SK-N-SH (cell line): ENCODE measurements around the gene OSBPL2. TPM values are rescaled to one million over a fixed set of nuclear protein-coding genes. Genes with fewer than 3 reads are reported as not detected.

ENCODE experiments used
- CTCF ChIA-PET: fragments of 300-600, 350-600 bp; formaldehyde crosslinking; extraction: SDS; loops from one replicate; lab custom pipeline; 2021; lab: Yijun Ruan, JAX
- POLR2A ChIA-PET: fragments of 350-600 bp; sonication (Branson Sonifier 250); formaldehyde crosslinking; extraction: SDS; loops from one replicate; lab custom pipeline; 2020; ENCODE audit warnings: antibody characterized with exemption, inconsistent platforms; lab: Yijun Ruan, JAX
- DNase-seq: peaks from one replicate; pipeline ENCODE4 v3.0.0; 2012
- H2AFZ ChIP-seq: fragments of 200-600 bp; sonication (generic); 2 replicates; pipeline ENCODE4 v1.8.1; 2016; ENCODE audit warnings: antibody characterized with exemption, mild to moderate bottlenecking, low read depth
- H3F3A ChIP-seq: fragments of 200-600 bp; sonication (generic); replicated peaks from 2 replicates; pipeline ENCODE3; 2016; ENCODE audit warnings: antibody characterized with exemption, mild to moderate bottlenecking; ENCODE audit not compliant: insufficient read depth
- H3K27ac ChIP-seq, 2 experiments: fragments of 200-500 bp in 1 of 2; fragments of 200-600 bp in 1 of 2; sonication (Bioruptor generic) in 1 of 2; sonication (generic), shearing (Covaris generic) in 1 of 2; 2 replicates each; pipeline versions ENCODE4 v1.5.1 to v1.6.1; 2014 to 2016; ENCODE audit warnings: low read depth in 2 of 2, inconsistent platforms in 1 of 2, low read length in 1 of 2, mild to moderate bottlenecking in 1 of 2, mixed read lengths in 1 of 2
- H3K27me3 ChIP-seq: fragments of 200-600 bp; sonication (generic), shearing (Covaris generic); 2 replicates; pipeline ENCODE4 v1.6.1; 2016; ENCODE audit warnings: mixed run types; ENCODE audit not compliant: insufficient read depth
- H3K36me3 ChIP-seq, 2 experiments: fragments of 200-500 bp in 1 of 2; fragments of 200-600 bp in 1 of 2; sonication (Bioruptor generic) in 1 of 2; sonication (generic) in 1 of 2; replicated peaks in 1 of 2; 2 replicates each; pipeline versions ENCODE3 to v1.5.1; 2014 to 2016; ENCODE audit warnings: low read length in 1 of 2, mild to moderate bottlenecking in 1 of 2; ENCODE audit not compliant: insufficient read depth in 2 of 2, control insufficient read depth in 1 of 2
- H3K4me1 ChIP-seq, 2 experiments: fragments of 200-500 bp in 1 of 2; fragments of 200-600 bp in 1 of 2; sonication (Bioruptor generic) in 1 of 2; sonication (generic), shearing (Covaris generic) in 1 of 2; 2 replicates each; pipeline versions ENCODE4 v1.5.1 to v1.6.1; 2014 to 2016; ENCODE audit warnings: low read depth in 1 of 2, low read length in 1 of 2, mixed run types in 1 of 2; ENCODE audit not compliant: insufficient read depth in 2 of 2, control insufficient read depth in 1 of 2
- H3K4me2 ChIP-seq: fragments of 200-600 bp; sonication (generic), shearing (Covaris generic); 2 replicates; pipeline ENCODE4 v1.6.1; 2017; ENCODE audit warnings: mixed run types
- H3K4me3 ChIP-seq, 2 experiments: fragments of 200-500 bp in 1 of 2; fragments of 200-600 bp in 1 of 2; sonication (Bioruptor generic) in 1 of 2; sonication (generic), shearing (Covaris generic) in 1 of 2; 2 replicates each; pipeline versions ENCODE4 v1.5.1 to v1.8.1; 2014 to 2016; ENCODE audit warnings: low read depth in 2 of 2, inconsistent platforms in 1 of 2, low read length in 1 of 2, mild to moderate bottlenecking in 1 of 2, mixed read lengths in 1 of 2, moderate library complexity in 1 of 2
- H3K79me2 ChIP-seq: fragments of 200-600 bp; sonication (generic); 2 replicates; pipeline ENCODE4 v1.8.1; 2017; ENCODE audit warnings: mild to moderate bottlenecking; ENCODE audit not compliant: insufficient read depth
- H3K9ac ChIP-seq: fragments of 200-600 bp; sonication (generic); 2 replicates; pipeline ENCODE4 v1.6.1; 2017; ENCODE audit warnings: mixed run types
- H3K9me2 ChIP-seq: fragments of 200-600 bp; sonication (generic); 2 replicates; pipeline ENCODE4 v1.6.1; 2017; ENCODE audit warnings: mixed run types
- H3K9me3 ChIP-seq: fragments of 200-600 bp; sonication (generic); 2 replicates; pipeline ENCODE4 v1.6.1; 2017; ENCODE audit warnings: mixed run types, mild to moderate bottlenecking, moderate library complexity
- H4K20me1 ChIP-seq: fragments of 200-600 bp; sonication (generic); 2 replicates; pipeline ENCODE4 v1.6.1; 2017; ENCODE audit warnings: mild to moderate bottlenecking, mixed run types; ENCODE audit not compliant: insufficient read depth
- EP300 ChIP-seq, 2 experiments: IDR thresholded peaks; 2 replicates each; pipeline versions ENCODE4 v1.4.0 to v1.6.1; 2012; ENCODE audit warnings: borderline replicate concordance in 1 of 2, low read depth in 1 of 2, low read length in 1 of 2
- FOXM1 ChIP-seq: IDR thresholded peaks from 2 replicates; pipeline ENCODE4 v1.4.0; 2012; ENCODE audit warnings: low read depth, mild to moderate bottlenecking
- GABPA ChIP-seq: IDR thresholded peaks from 2 replicates; pipeline ENCODE4 v1.4.0; 2012; ENCODE audit warnings: low read depth, mild to moderate bottlenecking
- NFIC ChIP-seq: IDR thresholded peaks from 2 replicates; pipeline ENCODE4 v1.4.0; 2012; ENCODE audit warnings: borderline replicate concordance
- PBX3 ChIP-seq: IDR thresholded peaks from 2 replicates; pipeline ENCODE4; 2012
- TCF12 ChIP-seq: IDR thresholded peaks from 2 replicates; pipeline ENCODE4 v1.4.0; 2012
- TEAD4 ChIP-seq: IDR thresholded peaks from 2 replicates; pipeline ENCODE4 v1.4.0; 2012; ENCODE audit warnings: mild to moderate bottlenecking, borderline replicate concordance; ENCODE audit not compliant: insufficient read depth
- ZBTB33 ChIP-seq: IDR thresholded peaks from 2 replicates; pipeline ENCODE4 v1.4.0; 2012; ENCODE audit warnings: low read depth, borderline replicate concordance
- WGBS: methylation state at CpG from one replicate; pipeline ENCODE4 v1.1.6; 2017; ENCODE audit warnings: low lambda C conversion rate; 5-methylcytosine and 5-hydroxymethylcytosine counted together
- polyA plus RNA-seq, 3 experiments: library from polyadenylated mRNA; depleted of rRNA; stranded (reverse); fragments of >200 nt; gene quantifications; 2 replicates each; pipeline ENCODE4 v1.2.3, GENCODE V29; 2012
- TF ChIP-seq, protein P1 (sequence below): fragments of 150-350 bp; IDR thresholded peaks from 2 replicates; pipeline ENCODE4 v1.6.1; 2016; ENCODE audit warnings: mild to moderate bottlenecking, low read depth, low read length

OSBPL2 gene
- polyA plus RNA-seq, 1 of the 3 experiments (the other 2 are of a cell fraction), result 17.7 TPM

DNA sequence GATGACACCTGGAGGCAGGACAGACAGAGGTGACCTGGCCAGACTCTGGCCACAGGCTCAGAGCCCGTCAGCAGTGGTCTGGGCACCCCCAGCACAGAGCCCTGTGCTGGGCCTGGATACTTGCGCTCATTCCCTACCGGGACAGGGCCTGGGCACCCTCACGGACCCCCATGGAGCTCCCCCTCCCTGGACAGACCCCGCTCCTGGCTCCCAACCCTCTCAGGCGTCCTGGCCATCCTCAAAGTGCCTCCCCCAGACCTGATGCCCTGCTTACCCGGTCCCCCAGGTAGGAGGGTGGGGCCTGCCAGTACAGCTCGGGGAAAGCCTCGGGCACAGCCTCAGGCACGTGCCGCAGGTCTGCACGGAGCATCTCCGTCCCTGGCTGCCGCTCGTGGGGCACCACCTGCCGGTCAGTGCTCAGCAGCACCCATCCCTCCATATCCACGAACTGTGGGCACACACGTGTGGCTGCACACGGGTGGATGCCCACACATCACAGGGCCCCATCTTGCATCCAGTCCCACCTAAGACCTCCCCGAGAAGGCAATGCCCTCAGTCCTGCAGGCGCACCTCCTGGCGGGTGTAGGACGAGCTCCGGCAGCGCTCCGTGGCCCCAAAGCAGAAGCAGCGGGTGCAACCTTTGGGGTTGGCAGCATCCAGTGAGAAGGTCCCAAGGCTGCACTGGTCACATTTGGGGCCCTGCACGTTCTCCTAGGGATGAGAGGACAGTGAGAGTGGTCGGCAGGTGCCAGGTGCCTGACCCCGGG lies 88.8 kb downstream of the OSBPL2 start:
- no peak for DNase-seq
- ChIA-PET CTCF (no interaction called here), POLR2A (no interaction called here)
- Histone ChIP-seq H3K4me2 (no peak overlapping the region), H4K20me1 (no peaks in the 10 kb centered on the region), H3K27me3 (no peaks in the 10 kb centered on the region), H3F3A (no peaks in the 10 kb centered on the region), H3K9me2 (no peaks in the 10 kb centered on the region), H2AFZ (no peak overlapping the region), H3K4me3 (no peak overlapping the region), H3K79me2 (no peaks in the 10 kb centered on the region), H3K9ac (no peak overlapping the region), H3K36me3 (peaks cover 0 to 79% of the 10 kb centered on the region in 2 experiments), H3K9me3 (no peaks in the 10 kb centered on the region), H3K4me1 (no peaks in the 10 kb centered on the region), H3K27ac (no peak overlapping the region)
- TF ChIP-seq TCF12, result no peak
- TF ChIP-seq GABPA, result no peak
- TF ChIP-seq, protein P1, sequence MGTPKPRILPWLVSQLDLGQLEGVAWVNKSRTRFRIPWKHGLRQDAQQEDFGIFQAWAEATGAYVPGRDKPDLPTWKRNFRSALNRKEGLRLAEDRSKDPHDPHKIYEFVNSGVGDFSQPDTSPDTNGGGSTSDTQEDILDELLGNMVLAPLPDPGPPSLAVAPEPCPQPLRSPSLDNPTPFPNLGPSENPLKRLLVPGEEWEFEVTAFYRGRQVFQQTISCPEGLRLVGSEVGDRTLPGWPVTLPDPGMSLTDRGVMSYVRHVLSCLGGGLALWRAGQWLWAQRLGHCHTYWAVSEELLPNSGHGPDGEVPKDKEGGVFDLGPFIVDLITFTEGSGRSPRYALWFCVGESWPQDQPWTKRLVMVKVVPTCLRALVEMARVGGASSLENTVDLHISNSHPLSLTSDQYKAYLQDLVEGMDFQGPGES, result no peak
- no peak for TF ChIP-seq PBX3
- TF ChIP-seq TEAD4, result no peak
- no peak for TF ChIP-seq EP300 (IDR thresholded peaks at IDR 0.05; ENCODE audit: borderline replicate concordance in 1 of 2, low read depth in 1 of 2, low read length in 1 of 2)
- TF ChIP-seq NFIC, result no peak
- WGBS, result 90% methylated on average over 4 of the region's 30 CpGs

- Histone ChIP-seq H3K27ac (no peak overlapping the region), H3K4me3 (no peak overlapping the region), H3K9ac (no peak overlapping the region), H3F3A (no peaks in the 10 kb centered on the region), H3K27me3 (no peaks in the 10 kb centered on the region), H3K9me3 (no peaks in the 10 kb centered on the region), H3K4me2 (no peak overlapping the region), H4K20me1 (no peaks in the 10 kb centered on the region), H3K79me2 (no peaks in the 10 kb centered on the region), H3K4me1 (no peaks in the 10 kb centered on the region), H3K9me2 (no peaks in the 10 kb centered on the region), H3K36me3 (peaks cover 0 to 80% of the 10 kb centered on the region in 2 experiments), H2AFZ (no peak overlapping the region)
- CTCF ChIA-PET, result interaction anchor here (1.0 kb wide), 1 partner anchor 55 kb away, joined by 3 read pairs; no protein-coding TSS in a partner anchor
- DNase-seq, result no peak
- POLR2A ChIA-PET, result no interaction called here
- whole genome bisulfite sequencing, result 88% methylated on average over 11 of the region's 33 CpGs
- no peak for TF ChIP-seq ZBTB33
- TF ChIP-seq FOXM1, result no peak
Observed at GRCh38 chr20:62327726-62328495, 89.6 kb downstream of the OSBPL2 start.
